GM18511 (cell line): Measurements from ENCODE around the gene CBFA2T2.
"Not testable (repeated sequence)": the region's sequence is repeated elsewhere in the genome, so short reads cannot be mapped to it uniquely, and the experiment has no call there.

Experiments used
- ATAC-seq: cut with Tn5 transposase; IDR thresholded peaks from one replicate; pipeline ENCODE4 v1.9.1; 2021; ENCODE audit warnings: mild to moderate bottlenecking, moderate library complexity; ENCODE audit not compliant: unreplicated experiment

CBFA2T2 gene

DNA sequence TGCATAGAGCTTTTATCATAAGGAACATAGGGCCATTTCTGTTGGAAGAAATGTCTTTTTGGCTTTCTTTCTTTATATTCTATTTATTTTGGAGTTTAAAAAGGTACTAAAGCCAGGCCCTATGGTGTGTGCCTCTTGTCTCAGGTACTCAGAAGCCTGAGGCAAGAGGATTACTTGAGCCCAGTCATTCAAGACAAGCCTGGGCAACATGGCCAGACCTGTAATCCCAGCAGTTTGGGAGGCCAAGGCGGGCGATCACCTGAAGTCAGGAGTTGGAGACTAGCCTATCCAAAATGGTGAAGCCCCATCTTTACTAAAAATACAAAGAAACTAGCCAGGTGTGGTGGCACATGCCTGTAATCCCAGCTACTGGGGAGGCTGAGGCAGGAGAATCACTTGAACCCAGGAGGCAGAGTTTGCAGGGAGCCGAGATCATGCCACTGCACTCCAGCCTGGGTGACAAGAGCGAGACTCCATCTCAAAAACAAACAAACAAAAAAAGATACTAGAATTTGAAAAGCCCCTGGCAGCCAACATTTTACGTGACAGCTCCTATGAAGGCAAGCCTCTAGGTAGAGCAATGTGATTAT is 80.0 kb downstream of the CBFA2T2 start:
- ATAC-seq = no peak

GRCh38 chr20:33570743-33571142 is 80.8 kb downstream of the CBFA2T2 start:
- no peak for ATAC-seq

GRCh38 chr20:33573268-33573667 is 83.4 kb downstream of the CBFA2T2 start:
- not testable (repeated sequence) for ATAC-seq

- ATAC-seq = no peak
Measured at GRCh38 chr20:33575282-33575681, 85.4 kb downstream of the CBFA2T2 start.

DNA sequence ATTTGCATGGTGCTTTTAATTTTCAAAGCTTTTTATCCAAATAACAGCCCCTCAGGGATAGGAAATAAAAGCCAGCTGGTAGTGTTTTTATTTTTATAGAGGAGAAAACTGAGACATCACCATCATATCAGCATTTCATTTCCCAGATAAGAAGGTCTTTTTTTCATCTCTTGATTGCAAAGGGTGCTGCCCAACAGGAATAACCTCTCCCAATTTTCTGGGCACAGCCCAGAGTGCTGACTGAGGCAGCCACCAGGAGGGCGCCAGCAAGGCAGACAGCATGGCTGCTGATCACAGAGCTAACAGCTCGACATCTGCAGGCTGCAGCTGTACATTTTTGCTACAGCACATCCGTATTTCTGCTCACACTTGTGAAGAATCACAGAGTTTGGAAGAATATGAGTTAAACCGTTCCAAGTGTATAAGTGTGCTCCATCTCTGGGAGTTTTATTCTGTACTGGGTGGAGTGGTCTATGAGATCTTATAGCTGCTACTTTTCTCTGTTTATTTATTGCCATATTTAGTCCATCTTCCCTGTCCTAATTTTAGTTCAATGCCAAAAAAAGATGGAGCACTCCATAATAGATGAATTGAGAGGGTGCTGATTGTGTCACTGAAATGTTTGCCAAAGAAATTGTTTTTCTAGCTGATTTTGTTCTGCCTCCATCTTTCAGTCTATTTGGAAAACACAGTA is 86.7 kb downstream of the CBFA2T2 start:
- ATAC-seq = no peak

DNA sequence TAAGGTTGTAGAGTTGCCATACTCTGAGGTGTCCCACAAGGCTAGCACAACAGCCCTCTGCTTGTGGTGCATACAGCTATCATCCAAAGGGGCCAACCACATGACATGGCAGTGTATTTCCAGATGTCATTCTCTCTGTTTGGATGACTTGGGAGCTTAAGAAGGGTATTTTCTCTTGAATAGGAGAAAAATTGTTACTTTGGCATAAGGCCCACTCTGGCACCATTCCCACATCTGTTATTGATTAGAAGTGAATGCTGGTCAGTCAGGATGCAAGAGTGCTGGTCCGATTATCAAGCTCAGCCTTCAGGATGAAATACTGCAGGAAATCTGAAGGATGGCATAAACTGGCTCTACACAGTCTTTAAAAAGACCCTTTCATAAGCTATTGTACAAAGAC is 88.6 kb downstream of the CBFA2T2 start:
- ATAC-seq = no peak

DNA sequence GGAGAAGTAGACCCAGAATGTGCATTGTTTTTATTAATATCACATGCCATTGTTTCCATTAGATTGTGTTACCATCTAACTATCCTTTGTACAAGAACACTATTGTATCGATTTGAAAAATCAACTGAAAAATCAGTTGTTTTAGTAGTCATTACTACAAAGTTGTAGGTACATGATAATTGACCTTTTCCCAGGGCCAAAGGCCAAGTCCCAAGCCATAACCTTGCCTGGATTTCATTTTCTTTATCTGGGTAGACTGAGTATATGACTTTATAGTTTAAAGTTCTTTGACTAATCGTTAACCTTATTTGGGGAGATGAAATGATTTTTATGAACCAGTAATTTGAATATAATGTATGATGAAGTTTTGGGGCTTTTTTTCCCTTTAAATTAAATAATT is 93.2 kb downstream of the CBFA2T2 start:
- no peak for ATAC-seq

- no peak for ATAC-seq
Measured at GRCh38 chr20:33584976-33585375, 95.1 kb downstream of the CBFA2T2 start.

- ATAC-seq = no peak
Measured at GRCh38 chr20:33585413-33585812, 95.5 kb downstream of the CBFA2T2 start.

DNA sequence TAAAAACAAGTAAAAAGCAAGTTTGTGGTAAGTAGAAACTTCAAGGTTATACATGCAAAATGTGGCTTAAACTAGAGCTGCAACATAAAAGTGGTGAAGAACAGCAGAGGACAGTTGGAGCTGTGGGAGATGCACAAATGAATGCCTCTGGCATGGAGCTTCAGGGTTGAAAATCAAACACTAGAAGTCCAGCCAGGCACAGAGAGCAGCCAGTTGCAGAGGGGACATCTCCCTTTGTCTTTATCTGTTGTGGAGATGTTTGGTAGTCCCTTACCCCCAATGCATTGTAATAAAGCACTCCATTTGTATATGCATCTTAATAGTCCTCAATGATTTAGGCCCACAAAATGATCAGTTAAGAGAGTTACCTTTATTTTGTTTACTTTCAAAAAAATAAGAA is 99.2 kb downstream of the CBFA2T2 start:
- ATAC-seq = no peak

DNA sequence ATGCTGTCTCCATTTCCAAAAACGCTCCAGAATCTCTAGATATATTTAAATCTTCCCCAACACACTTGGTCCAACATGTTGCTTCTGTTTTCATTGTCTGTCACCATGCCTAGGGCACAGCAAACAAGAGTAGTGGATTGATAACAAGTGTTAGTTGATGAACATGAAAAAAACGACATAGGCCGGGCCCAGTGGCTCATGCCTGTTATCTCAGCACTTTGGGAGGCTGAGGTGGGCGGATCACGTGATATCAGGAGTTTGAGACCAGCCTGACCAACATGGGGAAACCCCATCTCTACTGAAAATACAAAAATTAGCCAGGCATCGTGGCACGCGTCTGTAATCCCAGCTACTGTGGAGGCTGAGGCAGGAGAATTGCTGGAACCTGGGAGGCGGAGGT is 102.0 kb downstream of the CBFA2T2 start:
- ATAC-seq = not testable (repeated sequence)

DNA sequence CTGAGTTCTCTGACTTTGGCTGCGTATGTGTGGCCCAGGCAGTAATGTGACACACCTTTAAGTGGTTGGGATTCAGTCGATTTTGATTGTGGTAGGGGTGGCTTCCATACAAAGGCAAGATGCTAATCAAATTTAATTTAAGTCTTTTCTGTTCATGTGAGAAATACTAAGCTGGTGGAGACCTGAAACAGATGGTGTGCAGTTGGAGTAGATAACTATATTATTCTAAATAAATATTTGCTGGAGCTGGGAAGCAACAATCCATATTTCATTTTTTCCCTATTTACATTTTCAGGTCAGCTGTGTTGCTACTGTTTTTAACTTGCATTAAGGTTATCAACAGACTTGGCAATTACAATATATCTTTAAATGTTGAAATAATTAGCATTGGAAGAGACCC is 104.8 kb downstream of the CBFA2T2 start:
- no peak for ATAC-seq

GRCh38 chr20:33600414-33600813 is 110.5 kb downstream of the CBFA2T2 start:
- no peak for ATAC-seq

- no peak for ATAC-seq
Measured at GRCh38 chr20:33600981-33601380, 111.1 kb downstream of the CBFA2T2 start.

GRCh38 chr20:33601861-33602260 is 112.0 kb downstream of the CBFA2T2 start:
- no peak for ATAC-seq

- no peak for ATAC-seq
Measured at GRCh38 chr20:33602826-33603590, 113.1 kb downstream of the CBFA2T2 start.

- no peak for ATAC-seq
Measured at GRCh38 chr20:33604084-33604990, 114.4 kb downstream of the CBFA2T2 start.

- ATAC-seq = no peak
Measured at GRCh38 chr20:33604991-33605370, 115.1 kb downstream of the CBFA2T2 start.

DNA sequence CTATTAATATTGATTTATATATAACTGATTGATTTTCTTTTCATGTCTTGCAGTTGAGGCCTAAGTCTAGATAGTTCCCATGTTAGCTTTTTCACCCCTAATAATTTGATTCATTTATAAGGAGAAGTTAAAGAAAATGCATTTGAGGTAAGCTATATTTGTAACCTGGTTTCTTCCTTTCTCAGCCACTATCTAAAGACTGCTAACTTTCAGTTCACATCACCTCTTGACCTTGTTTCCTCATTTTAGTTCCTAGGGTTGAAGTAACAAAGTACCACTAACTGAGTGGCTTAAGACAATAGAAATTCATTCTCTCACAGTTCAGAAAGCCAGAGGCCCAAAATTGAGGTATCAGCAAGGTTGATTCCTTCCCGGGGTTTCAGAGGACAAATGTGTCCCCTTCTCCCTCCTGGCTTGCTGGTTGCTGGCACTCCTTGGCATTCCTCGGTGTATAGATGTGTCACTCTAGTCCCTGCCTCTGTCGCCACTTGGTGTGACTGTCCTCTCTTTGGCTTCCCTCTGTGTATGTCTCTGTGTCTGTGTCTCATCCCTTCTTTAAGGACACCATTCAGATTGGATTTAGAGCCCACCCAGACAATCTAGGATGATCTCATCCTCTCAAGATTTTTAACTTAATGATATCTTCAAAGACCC is 116.3 kb downstream of the CBFA2T2 start:
- peak; percentile 71 for ATAC-seq

DNA sequence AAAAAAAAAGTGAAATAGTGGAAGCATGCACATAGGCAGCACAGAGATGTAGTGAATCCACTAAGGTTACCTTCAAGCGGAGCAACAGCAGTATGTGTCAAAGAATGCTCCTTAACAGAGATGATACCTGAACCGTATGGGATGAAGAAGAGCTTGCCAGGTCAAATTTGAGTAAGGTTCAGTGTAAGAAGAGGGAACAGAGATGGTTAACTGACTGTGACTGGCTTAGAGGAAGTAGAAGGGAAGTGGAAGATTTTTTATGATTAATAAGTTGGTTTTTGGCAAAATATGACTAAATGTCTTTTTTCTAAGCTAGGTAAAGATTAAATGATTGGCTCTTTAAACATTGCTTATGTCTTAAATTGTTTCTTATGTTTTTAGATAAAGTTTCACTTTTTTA is 119.6 kb downstream of the CBFA2T2 start:
- ATAC-seq = no peak

- ATAC-seq = no peak
Measured at GRCh38 chr20:33611106-33611505, 121.2 kb downstream of the CBFA2T2 start.
